ENCODE results near the gene SEC14L5.

- TF ChIP-seq, protein P1, sequence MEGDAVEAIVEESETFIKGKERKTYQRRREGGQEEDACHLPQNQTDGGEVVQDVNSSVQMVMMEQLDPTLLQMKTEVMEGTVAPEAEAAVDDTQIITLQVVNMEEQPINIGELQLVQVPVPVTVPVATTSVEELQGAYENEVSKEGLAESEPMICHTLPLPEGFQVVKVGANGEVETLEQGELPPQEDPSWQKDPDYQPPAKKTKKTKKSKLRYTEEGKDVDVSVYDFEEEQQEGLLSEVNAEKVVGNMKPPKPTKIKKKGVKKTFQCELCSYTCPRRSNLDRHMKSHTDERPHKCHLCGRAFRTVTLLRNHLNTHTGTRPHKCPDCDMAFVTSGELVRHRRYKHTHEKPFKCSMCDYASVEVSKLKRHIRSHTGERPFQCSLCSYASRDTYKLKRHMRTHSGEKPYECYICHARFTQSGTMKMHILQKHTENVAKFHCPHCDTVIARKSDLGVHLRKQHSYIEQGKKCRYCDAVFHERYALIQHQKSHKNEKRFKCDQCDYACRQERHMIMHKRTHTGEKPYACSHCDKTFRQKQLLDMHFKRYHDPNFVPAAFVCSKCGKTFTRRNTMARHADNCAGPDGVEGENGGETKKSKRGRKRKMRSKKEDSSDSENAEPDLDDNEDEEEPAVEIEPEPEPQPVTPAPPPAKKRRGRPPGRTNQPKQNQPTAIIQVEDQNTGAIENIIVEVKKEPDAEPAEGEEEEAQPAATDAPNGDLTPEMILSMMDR (conservative IDR thresholded peaks at IDR 0.05; ENCODE audit: low read depth in 2 of 2) = no peak
- TF ChIP-seq EZH2 (IDR thresholded peaks at IDR 0.05; ENCODE audit: low read depth, unreplicated experiment) (no peak), EZH2phosphoT487 (IDR thresholded peaks at IDR 0.05; ENCODE audit: unreplicated experiment) (no peak), ZNF114 (CRISPR knock-in tag; IDR thresholded peaks at IDR 0.05) (no peak), NANOG (IDR thresholded peaks at IDR 0.05; ENCODE audit: borderline replicate concordance) (no peak), POLR2AphosphoS5 (IDR thresholded peaks at IDR 0.05; ENCODE audit: low read depth) (no peak), ETS1 (IDR thresholded peaks at IDR 0.05) (no peak), REST (IDR thresholded peaks at IDR 0.05; ENCODE audit: unreplicated experiment) (no peak), JUNB (IDR thresholded peaks at IDR 0.05; ENCODE audit: unreplicated experiment) (no peak)
Measured at GRCh38 chr16:4934591-4934990, 23.5 kb upstream of the SEC14L5 start.
